HCT116 (cell line): Measurements from ENCODE around the gene SCFD2. TPM values are rescaled to one million over a fixed set of nuclear protein-coding genes. Genes with fewer than 3 reads are reported as not detected.

Experiments
- ATAC-seq: fragments of 200-7000 bp; cut with Tn5 transposase; 2 replicates; pipeline ENCODE4 v1.9.1; 2020; ENCODE audit warnings: mild to moderate bottlenecking, moderate library complexity
- BruUV-seq: library from RNA; stranded (reverse); fragments of 400-500 nt; replicated peaks from 2 replicates; lab custom pipeline; 2021; lab: Mats Ljungman, UMichigan
- CTCF ChIA-PET: fragments of 300-600 bp; sonication (Branson Sonifier 250); formaldehyde crosslinking; loops from one replicate; lab custom pipeline; 2021; ENCODE audit warnings: antibody characterized with exemption; lab: Charles Lee
- POLR2A ChIA-PET: fragments of 300-600, 350-600 bp; sonication (Branson Sonifier 250); formaldehyde crosslinking; loops from one replicate; lab custom pipeline; 2021; ENCODE audit warnings: antibody characterized with exemption; lab: Charles Lee
- RAD21 ChIA-PET, 2 experiments: fragments of 300-600 bp; sonication (Branson Sonifier 250); formaldehyde crosslinking; loops; one replicate each; lab custom pipeline; 2023; ENCODE audit warnings: low total read pairs in 2 of 2; ENCODE audit not compliant: uncharacterized antibody in 2 of 2, unreplicated experiment in 2 of 2, low non-redundant PET in 1 of 2; lab: Charles Lee
- DNase-seq: peaks from one replicate; pipeline ENCODE4 v3.0.0-alpha.2; 2010; ENCODE audit warnings: low read depth, low spot score
- H2AFZ ChIP-seq: fragments of 200-600 bp; shearing (Covaris generic), sonication (generic); 2 replicates; pipeline ENCODE4 v1.6.1; 2017; ENCODE audit warnings: low read depth, mixed run types, mixed read lengths, antibody characterized with exemption, low read length; ENCODE audit not compliant: poor library complexity, severe bottlenecking
- H3K27ac ChIP-seq: 2 replicates; pipeline ENCODE4 v1.5.1; 2012; ENCODE audit warnings: low read depth, low read length
- H3K27me3 ChIP-seq: fragments of 200-600 bp; sonication (generic); 2 replicates; pipeline ENCODE4 v1.6.1; 2016; ENCODE audit warnings: mixed run types, low read length, mixed read lengths; ENCODE audit not compliant: insufficient read depth
- H3K36me3 ChIP-seq, 2 experiments: fragments of 200-500 bp in 1 of 2; fragments of 200-600 bp in 1 of 2; sonication (Bioruptor generic) in 1 of 2; sonication (generic) in 1 of 2; 2 replicates each; pipeline versions ENCODE4 v1.5.1 to v1.6.1; 2014 to 2016; ENCODE audit warnings: low read length in 2 of 2, inconsistent platforms in 1 of 2, mixed read lengths in 1 of 2, mixed run types in 1 of 2; ENCODE audit not compliant: insufficient read depth in 2 of 2, control insufficient read depth in 1 of 2
- H3K4me1 ChIP-seq, 2 experiments: fragments of 200-600 bp in 1 of 2; sonication (generic) in 1 of 2; 2 replicates each; pipeline versions ENCODE4 v1.5.1 to v1.6.1; 2012 to 2017; ENCODE audit warnings: low read length in 2 of 2, inconsistent platforms in 1 of 2, mild to moderate bottlenecking in 1 of 2, mixed read lengths in 1 of 2, mixed run types in 1 of 2, moderate library complexity in 1 of 2; ENCODE audit not compliant: insufficient read depth in 2 of 2, control insufficient read depth in 1 of 2
- H3K4me2 ChIP-seq: fragments of 200-600 bp; sonication (generic); 2 replicates; pipeline ENCODE4 v1.6.1; 2017; ENCODE audit warnings: mixed run types, low read length, mixed read lengths
- H3K4me3 ChIP-seq, 2 experiments: fragments of 200-600 bp in 1 of 2; sonication (generic) in 1 of 2; replicated peaks in 1 of 2; 2 replicates each; pipeline ENCODE4 v1.5.1; 2011 to 2016; ENCODE audit warnings: low read length in 2 of 2, control low read depth in 1 of 2, low read depth in 1 of 2, mild to moderate bottlenecking in 1 of 2, mixed read lengths in 1 of 2, mixed run types in 1 of 2
- H3K79me2 ChIP-seq: fragments of 200-600 bp; sonication (generic); 2 replicates; pipeline ENCODE4 v1.6.1; 2017; ENCODE audit warnings: mild to moderate bottlenecking, mixed run types, low read length, moderate library complexity, mixed read lengths; ENCODE audit not compliant: insufficient read depth
- H3K9ac ChIP-seq: fragments of 200-600 bp; sonication (generic); 2 replicates; pipeline ENCODE4 v1.6.1; 2016; ENCODE audit warnings: low read length, mixed read lengths
- H3K9me2 ChIP-seq: fragments of 200-600 bp; sonication (generic), shearing (Covaris generic); 2 replicates; pipeline ENCODE4 v1.6.1; 2017; ENCODE audit warnings: mixed run types, mild to moderate bottlenecking, moderate library complexity; ENCODE audit not compliant: insufficient read depth
- H3K9me3 ChIP-seq, 2 experiments: fragments of 200-500 bp in 1 of 2; fragments of 200-600 bp in 1 of 2; sonication (Bioruptor generic) in 1 of 2; sonication (generic) in 1 of 2; 2 replicates each; pipeline ENCODE4 v1.6.1; 2014 to 2017; ENCODE audit warnings: low read length in 2 of 2, mixed read lengths in 2 of 2, inconsistent platforms in 1 of 2, low read depth in 1 of 2, mild to moderate bottlenecking in 1 of 2, mixed run types in 1 of 2, moderate library complexity in 1 of 2; ENCODE audit not compliant: control insufficient read depth in 1 of 2, insufficient read depth in 1 of 2
- H4K20me1 ChIP-seq: fragments of 200-600 bp; sonication (generic), shearing (Covaris generic); 2 replicates; pipeline ENCODE4 v1.6.1; 2017; ENCODE audit warnings: mixed run types, mild to moderate bottlenecking, moderate library complexity; ENCODE audit not compliant: insufficient read depth
- ATF3 ChIP-seq: IDR thresholded peaks from 2 replicates; pipeline ENCODE4 v1.6.1; 2012
- CBX3 ChIP-seq: IDR thresholded peaks from 2 replicates; pipeline ENCODE4 v1.6.1; 2012; ENCODE audit warnings: low read depth
- CEBPB ChIP-seq: IDR thresholded peaks from 2 replicates; pipeline ENCODE4 v1.6.1; 2012; ENCODE audit warnings: low read depth
- EGR1 ChIP-seq: IDR thresholded peaks from 2 replicates; pipeline ENCODE4 v1.6.1; 2012; ENCODE audit warnings: low read depth
- ELF1 ChIP-seq: IDR thresholded peaks from 2 replicates; pipeline ENCODE4 v1.6.1; 2012; ENCODE audit warnings: low read depth, borderline replicate concordance
- EZH2 ChIP-seq: fragments of 200-600 bp; sonication (generic); IDR thresholded peaks from 2 replicates; pipeline ENCODE4 v1.6.1; 2017; ENCODE audit warnings: antibody characterized with exemption, mixed run types
- FOSL1 ChIP-seq: IDR thresholded peaks from 2 replicates; pipeline ENCODE4 v1.6.1; 2012; ENCODE audit warnings: low read depth
- JUND ChIP-seq: IDR thresholded peaks from 2 replicates; pipeline ENCODE4 v1.6.1; 2012
- POLR2A ChIP-seq: IDR thresholded peaks from 2 replicates; pipeline ENCODE4 v1.7.0; 2011; ENCODE audit warnings: borderline replicate concordance; ENCODE audit not compliant: insufficient read depth, insufficient read length; ENCODE audit errors: extremely low read depth
- POLR2AphosphoS5 ChIP-seq: IDR thresholded peaks from 2 replicates; pipeline ENCODE4 v1.6.1; 2011; ENCODE audit warnings: mild to moderate bottlenecking, low read depth, low read length, moderate library complexity
- RAD21 ChIP-seq: IDR thresholded peaks from 2 replicates; pipeline ENCODE4 v1.6.1; 2012; ENCODE audit warnings: low read depth, mild to moderate bottlenecking
- SIN3A ChIP-seq: IDR thresholded peaks from 2 replicates; pipeline ENCODE4 v1.6.1; 2012; ENCODE audit warnings: low read depth
- SRF ChIP-seq: IDR thresholded peaks from 2 replicates; pipeline ENCODE4 v1.6.1; 2012; ENCODE audit warnings: low read depth
- TCF7L2 ChIP-seq: IDR thresholded peaks from 2 replicates; pipeline ENCODE4 v1.7.0; 2011; ENCODE audit warnings: borderline replicate concordance, inconsistent platforms; ENCODE audit not compliant: insufficient read depth, insufficient read length; ENCODE audit errors: extremely low read depth
- ZFX ChIP-seq: fragments of 450-650 bp; IDR thresholded peaks from 2 replicates; pipeline ENCODE4 v1.6.1; 2017
- ZNF274 ChIP-seq: fragments of 200-500 bp; sonication (Bioruptor generic); IDR thresholded peaks from 2 replicates; pipeline ENCODE4 v1.6.1; 2014; ENCODE audit warnings: mild to moderate bottlenecking, low read depth, low read length, inconsistent platforms
- intact Hi-C: fragments of 100-400 bp; cut with micrococcal nuclease; formaldehyde crosslinking; loops from 2 replicates; pipeline ENCODE4 v1.10.0; 2022
- total RNA-seq: library from RNA; stranded (reverse); gene quantifications from one replicate; pipeline ENCODE4 v1.2.1, GENCODE V29; 2021; ENCODE audit not compliant: unreplicated experiment
- TF ChIP-seq, protein P1 (sequence below), 3 experiments: fragments of 200-600 bp in 1 of 3; sonication (generic) in 1 of 3; IDR thresholded peaks in 2 of 3; conservative IDR thresholded peaks in 1 of 3; 2 replicates each; pipeline ENCODE4 v1.5.1; 2012 to 2017; ENCODE audit warnings: low read depth in 2 of 3, low read length in 2 of 3, antibody characterized with exemption in 1 of 3, borderline replicate concordance in 1 of 3, control low read depth in 1 of 3, mild to moderate bottlenecking in 1 of 3, mixed read lengths in 1 of 3, mixed run types in 1 of 3, moderate library complexity in 1 of 3; ENCODE audit not compliant: insufficient read depth in 1 of 3
- TF ChIP-seq, protein P2 (sequence below): IDR thresholded peaks from 2 replicates; pipeline ENCODE4 v1.6.1; 2011; ENCODE audit warnings: mild to moderate bottlenecking, low read length, moderate library complexity; ENCODE audit not compliant: insufficient replicate concordance; ENCODE audit errors: extremely low read depth
- TF ChIP-seq, protein P3 (sequence below): IDR thresholded peaks from 2 replicates; pipeline ENCODE4 v1.6.1; 2012; ENCODE audit warnings: low read depth

Gene SCFD2
- total RNA-seq, 1 experiment from 2014 or later, result 13.6 TPM

DNA sequence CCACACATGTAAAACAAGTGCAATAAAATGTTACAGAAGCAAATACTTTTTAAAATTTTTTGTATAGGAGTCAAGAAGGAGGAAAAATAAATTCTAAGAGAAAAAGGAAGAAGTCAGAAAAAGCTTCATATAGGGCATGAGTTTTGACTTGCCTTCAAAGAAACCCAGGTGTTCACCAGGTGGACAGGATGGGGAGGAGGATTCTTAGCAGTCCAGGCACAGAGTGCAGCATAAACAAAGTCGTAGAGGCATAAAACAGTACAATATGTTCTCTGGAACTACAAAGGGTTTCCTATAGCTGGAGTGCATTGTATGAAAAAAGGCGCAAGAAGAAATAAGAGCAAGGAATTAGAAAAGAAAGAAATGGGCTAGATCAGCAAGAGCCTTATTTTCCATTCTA lies 1.9 kb upstream of the SCFD2 start:
- TF ChIP-seq ELF1, result no peak
- TF ChIP-seq SRF, result no peak
- no peak for TF ChIP-seq ZFX
- no peak for TF ChIP-seq RAD21
- no peak for TF ChIP-seq ZNF274
- TF ChIP-seq, protein P1, sequence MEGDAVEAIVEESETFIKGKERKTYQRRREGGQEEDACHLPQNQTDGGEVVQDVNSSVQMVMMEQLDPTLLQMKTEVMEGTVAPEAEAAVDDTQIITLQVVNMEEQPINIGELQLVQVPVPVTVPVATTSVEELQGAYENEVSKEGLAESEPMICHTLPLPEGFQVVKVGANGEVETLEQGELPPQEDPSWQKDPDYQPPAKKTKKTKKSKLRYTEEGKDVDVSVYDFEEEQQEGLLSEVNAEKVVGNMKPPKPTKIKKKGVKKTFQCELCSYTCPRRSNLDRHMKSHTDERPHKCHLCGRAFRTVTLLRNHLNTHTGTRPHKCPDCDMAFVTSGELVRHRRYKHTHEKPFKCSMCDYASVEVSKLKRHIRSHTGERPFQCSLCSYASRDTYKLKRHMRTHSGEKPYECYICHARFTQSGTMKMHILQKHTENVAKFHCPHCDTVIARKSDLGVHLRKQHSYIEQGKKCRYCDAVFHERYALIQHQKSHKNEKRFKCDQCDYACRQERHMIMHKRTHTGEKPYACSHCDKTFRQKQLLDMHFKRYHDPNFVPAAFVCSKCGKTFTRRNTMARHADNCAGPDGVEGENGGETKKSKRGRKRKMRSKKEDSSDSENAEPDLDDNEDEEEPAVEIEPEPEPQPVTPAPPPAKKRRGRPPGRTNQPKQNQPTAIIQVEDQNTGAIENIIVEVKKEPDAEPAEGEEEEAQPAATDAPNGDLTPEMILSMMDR (IDR thresholded peaks at IDR 0.05 in 2 of 3, conservative IDR thresholded peaks at IDR 0.05 in 1 of 3; ENCODE audit: borderline replicate concordance in 1 of 3, insufficient read depth in 1 of 3, low read depth in 2 of 3, low read length in 2 of 3), result no peak
- TF ChIP-seq SIN3A, result no peak
- TF ChIP-seq FOSL1, result no peak
- TF ChIP-seq, protein P2, sequence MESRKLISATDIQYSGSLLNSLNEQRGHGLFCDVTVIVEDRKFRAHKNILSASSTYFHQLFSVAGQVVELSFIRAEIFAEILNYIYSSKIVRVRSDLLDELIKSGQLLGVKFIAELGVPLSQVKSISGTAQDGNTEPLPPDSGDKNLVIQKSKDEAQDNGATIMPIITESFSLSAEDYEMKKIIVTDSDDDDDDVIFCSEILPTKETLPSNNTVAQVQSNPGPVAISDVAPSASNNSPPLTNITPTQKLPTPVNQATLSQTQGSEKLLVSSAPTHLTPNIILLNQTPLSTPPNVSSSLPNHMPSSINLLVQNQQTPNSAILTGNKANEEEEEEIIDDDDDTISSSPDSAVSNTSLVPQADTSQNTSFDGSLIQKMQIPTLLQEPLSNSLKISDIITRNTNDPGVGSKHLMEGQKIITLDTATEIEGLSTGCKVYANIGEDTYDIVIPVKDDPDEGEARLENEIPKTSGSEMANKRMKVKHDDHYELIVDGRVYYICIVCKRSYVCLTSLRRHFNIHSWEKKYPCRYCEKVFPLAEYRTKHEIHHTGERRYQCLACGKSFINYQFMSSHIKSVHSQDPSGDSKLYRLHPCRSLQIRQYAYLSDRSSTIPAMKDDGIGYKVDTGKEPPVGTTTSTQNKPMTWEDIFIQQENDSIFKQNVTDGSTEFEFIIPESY, result no peak
- TF ChIP-seq, protein P3, sequence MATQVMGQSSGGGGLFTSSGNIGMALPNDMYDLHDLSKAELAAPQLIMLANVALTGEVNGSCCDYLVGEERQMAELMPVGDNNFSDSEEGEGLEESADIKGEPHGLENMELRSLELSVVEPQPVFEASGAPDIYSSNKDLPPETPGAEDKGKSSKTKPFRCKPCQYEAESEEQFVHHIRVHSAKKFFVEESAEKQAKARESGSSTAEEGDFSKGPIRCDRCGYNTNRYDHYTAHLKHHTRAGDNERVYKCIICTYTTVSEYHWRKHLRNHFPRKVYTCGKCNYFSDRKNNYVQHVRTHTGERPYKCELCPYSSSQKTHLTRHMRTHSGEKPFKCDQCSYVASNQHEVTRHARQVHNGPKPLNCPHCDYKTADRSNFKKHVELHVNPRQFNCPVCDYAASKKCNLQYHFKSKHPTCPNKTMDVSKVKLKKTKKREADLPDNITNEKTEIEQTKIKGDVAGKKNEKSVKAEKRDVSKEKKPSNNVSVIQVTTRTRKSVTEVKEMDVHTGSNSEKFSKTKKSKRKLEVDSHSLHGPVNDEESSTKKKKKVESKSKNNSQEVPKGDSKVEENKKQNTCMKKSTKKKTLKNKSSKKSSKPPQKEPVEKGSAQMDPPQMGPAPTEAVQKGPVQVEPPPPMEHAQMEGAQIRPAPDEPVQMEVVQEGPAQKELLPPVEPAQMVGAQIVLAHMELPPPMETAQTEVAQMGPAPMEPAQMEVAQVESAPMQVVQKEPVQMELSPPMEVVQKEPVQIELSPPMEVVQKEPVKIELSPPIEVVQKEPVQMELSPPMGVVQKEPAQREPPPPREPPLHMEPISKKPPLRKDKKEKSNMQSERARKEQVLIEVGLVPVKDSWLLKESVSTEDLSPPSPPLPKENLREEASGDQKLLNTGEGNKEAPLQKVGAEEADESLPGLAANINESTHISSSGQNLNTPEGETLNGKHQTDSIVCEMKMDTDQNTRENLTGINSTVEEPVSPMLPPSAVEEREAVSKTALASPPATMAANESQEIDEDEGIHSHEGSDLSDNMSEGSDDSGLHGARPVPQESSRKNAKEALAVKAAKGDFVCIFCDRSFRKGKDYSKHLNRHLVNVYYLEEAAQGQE, result no peak
- no peak for TF ChIP-seq JUND
- TF ChIP-seq TCF7L2, result no peak
- TF ChIP-seq POLR2A, result no peak
- TF ChIP-seq POLR2AphosphoS5, result no peak
- TF ChIP-seq CBX3, result no peak
- TF ChIP-seq EGR1, result no peak
- TF ChIP-seq ATF3, result no peak
- no peak for TF ChIP-seq CEBPB
- no peak for TF ChIP-seq EZH2
- H3K36me3 ChIP-seq, result no peaks in the 10 kb centered on the region
- no peak overlapping the region for H3K4me2 ChIP-seq
- H3K27ac ChIP-seq, result no peak overlapping the region
- no TSS peak for BruUV-seq
- H3K79me2 ChIP-seq, result peaks cover 26% of the 10 kb centered on the region
- ATAC-seq (no peak), DNase-seq (no peak)
- H2AFZ ChIP-seq, result peak overlapping the region; percentile 65
- intact Hi-C loops, result no loop called here
- H3K27me3 ChIP-seq, result no peaks in the 10 kb centered on the region
- no peaks in the 10 kb centered on the region for H4K20me1 ChIP-seq
- RAD21 ChIA-PET, result no interaction called here
- peaks cover 5 to 15% of the 10 kb centered on the region in 2 experiments; a peak in 2 of 4 replicates for H3K4me1 ChIP-seq
- H3K4me3 ChIP-seq, result no peak overlapping the region
- no peak overlapping the region for H3K9ac ChIP-seq
- POLR2A ChIA-PET, result no interaction called here
- CTCF ChIA-PET, result no interaction called here
- H3K9me3 ChIP-seq, result no peaks in the 10 kb centered on the region
- H3K9me2 ChIP-seq, result no peaks in the 10 kb centered on the region
